NCI-H345 treated with DMSO at 0.1 percent for 48 hours (cell line): ENCODE results near the gene MCHR1.

ENCODE experiments used
- DNase-seq: peaks from one replicate; lab custom pipeline; 2025; ENCODE audit not compliant: unreplicated experiment; lab: John Stamatoyannopoulos, UW

The MCHR1 gene

DNA sequence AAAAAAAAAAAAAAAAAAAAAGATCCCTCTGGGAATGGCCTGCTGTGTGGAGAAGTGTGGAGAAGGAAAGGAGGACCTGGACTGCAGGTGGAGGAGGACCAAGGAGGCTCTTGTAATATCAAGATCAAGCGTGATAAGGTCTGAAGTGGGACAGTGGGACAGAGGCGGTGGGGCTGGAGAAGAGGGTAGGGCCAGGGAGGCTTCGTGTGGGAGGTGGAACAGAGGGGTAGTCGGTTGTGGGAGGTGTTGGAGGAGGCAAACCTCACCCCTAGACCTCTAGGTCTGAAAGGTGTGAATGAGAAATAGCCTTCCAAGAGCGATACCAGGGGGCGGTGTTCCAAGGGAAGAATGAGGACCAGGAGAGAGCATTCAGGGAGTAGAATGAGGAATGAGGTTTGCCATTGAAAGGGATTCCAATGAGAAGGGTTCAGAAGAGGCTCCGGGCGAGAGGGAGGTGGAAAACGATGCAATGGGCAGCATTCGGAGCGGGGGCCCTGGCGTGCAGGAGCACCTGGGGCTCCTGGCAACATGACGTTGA is 44.2 kb downstream of the MCHR1 start:
- DNase-seq = no peak

DNA sequence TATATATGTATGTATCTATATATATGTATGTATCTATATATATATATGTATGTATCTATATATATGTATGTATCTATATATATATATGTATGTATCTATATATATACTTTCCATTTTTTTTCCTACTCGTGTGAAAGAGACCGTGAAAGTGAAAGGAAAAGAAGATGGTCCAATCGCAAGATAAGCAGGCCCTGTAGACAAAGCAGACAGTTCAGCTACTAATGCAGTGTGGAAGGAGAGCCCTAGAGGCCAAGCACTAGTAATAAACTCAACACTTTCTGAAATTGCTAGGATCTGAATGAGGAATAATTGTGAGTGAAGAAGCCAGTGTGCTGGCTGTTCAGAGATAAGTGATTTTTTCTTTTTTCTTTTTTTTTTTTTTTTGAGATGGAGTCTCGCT is 47.2 kb downstream of the MCHR1 start:
- no peak for DNase-seq

DNA sequence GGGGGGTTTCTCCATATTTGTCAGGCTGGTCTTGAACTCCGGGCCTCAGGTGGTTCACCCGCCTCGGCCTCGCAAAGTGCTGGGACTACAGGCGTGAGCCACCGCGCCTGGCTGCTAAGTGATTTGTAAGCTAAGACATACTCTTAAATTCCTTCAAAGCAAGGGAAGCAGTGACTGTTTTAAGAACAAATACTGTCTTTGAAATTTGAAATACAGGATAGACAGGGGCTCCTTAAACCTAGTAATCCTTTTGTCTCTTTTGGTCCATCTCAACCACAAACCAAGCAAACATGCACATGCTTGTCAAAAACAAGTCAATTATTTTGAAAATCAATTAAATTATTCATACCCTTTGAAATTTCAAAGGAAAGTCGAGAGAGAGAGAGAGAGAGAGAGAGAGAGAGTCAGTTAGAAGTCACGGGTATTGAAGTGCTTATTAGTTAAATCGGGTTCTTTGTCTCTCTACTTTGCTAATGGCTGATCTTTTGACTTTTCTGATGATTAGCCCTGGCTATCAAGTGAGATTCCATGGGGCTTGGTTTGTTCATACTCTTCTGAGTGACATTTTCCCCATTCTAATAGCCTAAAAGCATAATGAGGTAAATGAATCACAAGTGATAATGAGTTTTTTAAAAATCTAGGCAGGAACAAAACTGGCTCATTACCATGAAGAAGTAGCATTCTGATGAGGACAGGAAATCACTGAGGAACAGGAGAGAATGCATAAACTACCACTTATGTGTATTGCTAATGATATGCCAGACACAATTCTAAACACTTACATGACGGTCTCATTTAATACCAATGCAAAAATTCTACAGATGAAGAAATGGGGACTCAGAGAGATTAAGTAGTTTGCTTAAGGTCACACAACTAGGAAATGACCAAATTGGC is 48.0 kb downstream of the MCHR1 start:
- DNase-seq = no peak

DNA sequence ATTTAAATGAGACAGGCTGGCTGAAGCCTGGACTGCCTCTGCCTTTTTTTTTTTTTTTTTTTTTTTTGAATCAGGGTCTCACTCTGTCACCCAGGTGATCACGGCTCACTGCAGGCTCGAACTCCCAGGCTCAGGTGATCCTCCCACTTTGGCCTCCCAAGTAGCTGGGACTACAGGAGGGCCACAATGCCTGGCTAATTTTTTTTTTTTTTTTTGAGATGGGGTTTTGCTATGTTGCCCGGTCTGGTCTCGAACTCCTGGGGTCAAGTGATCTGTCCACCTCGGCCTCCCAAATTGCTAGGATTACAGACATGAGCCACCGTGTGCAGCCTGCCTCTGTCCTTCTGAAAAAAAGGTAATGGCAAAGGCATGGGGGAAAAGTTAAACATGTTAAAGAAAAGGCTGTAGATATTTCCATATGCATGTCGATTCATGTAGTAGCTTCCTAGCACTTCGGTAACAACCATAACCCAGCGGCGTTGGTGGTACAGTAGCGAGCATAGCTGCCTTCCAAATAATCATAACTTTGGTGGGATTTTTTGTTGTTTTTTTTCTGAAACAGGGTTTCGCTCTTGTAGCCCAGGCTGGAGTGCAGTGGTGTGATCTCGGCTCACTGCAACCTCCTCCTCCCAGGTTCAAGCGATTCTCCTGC is 48.8 kb downstream of the MCHR1 start:
- no peak for DNase-seq

DNA sequence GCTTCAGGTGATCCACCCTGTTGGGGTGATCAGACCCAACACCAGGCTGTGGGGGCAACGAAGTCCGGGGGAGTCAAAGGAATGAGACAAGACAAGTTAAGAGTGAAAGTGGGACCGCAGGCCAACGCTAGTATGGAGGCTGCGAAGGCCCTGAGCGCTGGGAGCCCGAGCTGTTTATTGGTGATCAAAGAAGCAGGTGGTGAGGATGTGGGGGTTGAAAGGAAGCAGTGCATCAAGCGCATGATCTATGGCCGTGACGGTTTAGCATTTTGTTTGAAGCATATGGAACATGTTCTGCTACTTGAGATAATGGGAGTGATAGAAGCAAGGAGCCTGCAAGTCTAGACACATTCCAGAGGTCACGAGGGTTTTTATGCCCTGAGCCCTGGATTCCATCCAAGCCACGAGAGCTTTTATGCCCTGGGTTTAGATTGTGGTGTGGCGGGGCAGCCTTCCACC is 49.5 kb downstream of the MCHR1 start:
- DNase-seq = no peak

DNA sequence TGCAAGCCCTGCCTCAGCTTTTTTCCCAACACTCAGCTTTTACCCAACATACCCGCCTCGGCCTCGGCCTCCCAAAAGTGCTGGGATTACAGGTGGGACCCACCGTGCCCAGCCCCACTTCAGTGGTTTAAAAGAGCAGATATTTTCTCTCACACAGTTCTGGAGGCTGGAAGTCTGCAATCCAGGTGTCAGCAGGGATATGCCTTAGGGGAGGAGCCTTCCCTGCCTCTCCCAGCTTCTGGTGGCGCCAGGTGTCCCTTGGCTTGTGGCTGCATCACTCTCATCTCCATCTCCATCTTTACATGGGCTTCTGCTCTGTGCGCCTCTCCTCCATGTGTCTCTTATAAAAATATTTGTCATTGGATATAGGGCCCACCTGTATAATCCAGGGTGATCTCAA is 50.0 kb downstream of the MCHR1 start:
- DNase-seq = no peak
